Tracheal epithelial cell (primary cell): ENCODE results near the gene SLC43A3. TPM values are rescaled to one million over a fixed set of nuclear protein-coding genes. Genes with fewer than 3 reads are reported as not detected.

ENCODE experiments used
- total RNA-seq: library from RNA; depleted of rRNA; stranded (reverse); fragments of >200 nt; gene quantifications from 2 replicates; pipeline ENCODE4 v1.2.1, GENCODE V29; 2014

The SLC43A3 gene
- 3.8 and 23.4 TPM in 2 replicates for total RNA-seq

GRCh38 chr11:57426929-57427726 lies at the start of gene SLC43A3:
SLC43A3 (minus strand) TSS chr11:57427121; CDS start chr11:57426172, 949 bp downstream.

GRCh38 chr11:57460022-57460757 lies 33.3 kb upstream of the SLC43A3 start, which contains the start of gene RTN4RL2:
RTN4RL2 (plus strand) TSS chr11:57460528; CDS start chr11:57460866, 338 bp downstream.

GRCh38 chr11:57390535-57390934 lies 36.4 kb downstream of the SLC43A3 start, which contains the start of gene PRG2:
PRG2 (minus strand) TSS chr11:57390650; CDS start chr11:57389944, 706 bp downstream.

GRCh38 chr11:57380975-57381374 lies 45.9 kb downstream of the SLC43A3 start, which contains the start of gene PRG3:
PRG3 (minus strand) TSS chr11:57381150; CDS start chr11:57380708, 442 bp downstream.

Other genes starting within 250 kb of the SLC43A3 start
- not detected in 2 replicates for gene LRRC55, start 245.2 kb downstream of the SLC43A3 start, total RNA-seq
- gene APLNR, start 189.9 kb downstream of the SLC43A3 start, total RNA-seq, result not detected in 2 replicates
- gene TNKS1BP1, start 102.2 kb downstream of the SLC43A3 start, total RNA-seq, result 96.8 and 147 TPM in 2 replicates
- gene SSRP1, start 91.2 kb downstream of the SLC43A3 start, total RNA-seq, result 78.6 and 82.5 TPM in 2 replicates
- gene P2RX3, start 88.8 kb downstream of the SLC43A3 start, total RNA-seq, result not detected in 2 replicates
- gene PRG3, start 46.0 kb downstream of the SLC43A3 start, total RNA-seq, result not detected in 2 replicates
- not detected in 2 replicates for gene PRG2, start 36.5 kb downstream of the SLC43A3 start, total RNA-seq
- gene RTN4RL2, start 33.4 kb upstream of the SLC43A3 start, total RNA-seq, result not detected in 2 replicates
- 1.2 and 5.5 TPM in 2 replicates for gene SLC43A1, start 88.6 kb upstream of the SLC43A3 start, total RNA-seq
- gene TIMM10, start 103.6 kb upstream of the SLC43A3 start, total RNA-seq, result 45.2 and 50.1 TPM in 2 replicates
- not detected in 2 replicates for gene SMTNL1, start 110.5 kb upstream of the SLC43A3 start, total RNA-seq
- 12.1 and 38.8 TPM in 2 replicates for gene UBE2L6, start 140.6 kb upstream of the SLC43A3 start, total RNA-seq
- gene SERPING1, start 170.6 kb upstream of the SLC43A3 start, total RNA-seq, result 0.43 and 2.9 TPM in 2 replicates
- gene YPEL4, start 222.8 kb upstream of the SLC43A3 start, total RNA-seq, result not detected in 2 replicates
- gene CLP1, start 230.6 kb upstream of the SLC43A3 start, total RNA-seq, result 19.0 and 23.4 TPM in 2 replicates
- 31.8 and 42.9 TPM in 2 replicates for gene ZDHHC5, start 241.0 kb upstream of the SLC43A3 start, total RNA-seq